Measurements from ENCODE around the gene KLKB1. TPM values are rescaled to one million over a fixed set of nuclear protein-coding genes. Genes with fewer than 3 reads are reported as not detected.
"Not testable (repeated sequence)": the region's sequence is repeated elsewhere in the genome, so short reads cannot be mapped to it uniquely, and the experiment has no call there.

The KLKB1 gene
- polyA plus RNA-seq, 4 donors, result 1.0 to 2.8 (median 2.3) TPM

DNA sequence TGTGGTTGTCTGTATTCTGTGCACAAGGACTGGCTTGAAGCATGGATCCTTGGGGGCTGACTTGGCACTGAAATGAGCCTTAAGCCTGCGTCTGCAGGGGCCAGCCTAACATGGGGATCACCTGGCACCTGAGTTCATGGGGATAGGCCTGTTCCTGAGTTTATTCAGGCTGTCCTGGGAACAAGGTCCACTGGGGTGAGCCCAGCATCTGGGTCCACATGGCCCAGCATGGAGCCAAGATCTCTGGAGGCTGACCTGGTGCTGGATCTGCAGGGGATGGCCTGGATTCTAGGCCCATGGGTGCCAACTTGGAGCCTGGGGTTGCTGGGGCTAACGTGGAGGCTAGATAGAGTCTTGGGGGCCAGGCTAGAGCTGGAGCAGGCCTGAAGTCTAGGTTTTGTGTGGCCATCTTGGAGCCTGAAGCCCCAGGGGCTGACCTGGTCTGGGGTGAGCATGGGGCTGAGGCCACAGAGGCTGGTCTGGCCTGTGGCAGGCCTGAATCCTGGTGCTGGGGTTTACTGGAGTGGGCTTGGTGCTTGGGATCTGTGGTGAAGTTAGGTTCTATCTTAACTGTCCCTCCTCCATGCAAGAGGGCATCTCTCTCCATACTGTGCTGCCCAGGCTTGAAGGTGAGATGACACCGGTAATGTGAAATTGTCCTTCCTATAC, 652 bp upstream of the KLKB1 start:
- DNase-seq (ENCODE audit: low read depth in 4 of 4, low spot score in 2 of 4), result no peak

GRCh38 chr4:186227744-186228513, 622 bp downstream of the KLKB1 start:
- DNase-seq (ENCODE audit: low read depth in 4 of 4, low spot score in 2 of 4), result no peak

GRCh38 chr4:186228514-186228894, 1.2 kb downstream of the KLKB1 start:
- no peak for DNase-seq (ENCODE audit: low read depth in 4 of 4, low spot score in 2 of 4)

DNA sequence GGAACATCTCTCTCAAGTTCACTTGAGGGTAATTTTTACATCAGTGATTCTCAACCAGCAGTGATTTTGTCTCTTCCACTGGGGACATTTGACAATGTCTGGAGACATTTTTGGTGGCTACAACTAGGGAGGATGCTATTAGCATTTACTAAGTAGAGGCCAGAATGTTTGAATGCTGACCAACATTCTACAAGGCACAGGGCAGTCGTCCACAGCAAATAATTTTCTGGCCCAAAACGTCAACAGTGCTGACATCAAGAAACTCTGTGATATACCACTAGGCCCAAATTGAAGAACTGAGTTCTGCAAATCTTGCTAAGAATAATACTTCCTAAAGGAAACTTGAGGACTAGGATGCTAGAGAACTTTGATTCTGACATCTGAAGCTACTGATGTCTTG, 7.1 kb downstream of the KLKB1 start:
- no peak for DNase-seq (ENCODE audit: low read depth in 4 of 4, low spot score in 2 of 4)

DNA sequence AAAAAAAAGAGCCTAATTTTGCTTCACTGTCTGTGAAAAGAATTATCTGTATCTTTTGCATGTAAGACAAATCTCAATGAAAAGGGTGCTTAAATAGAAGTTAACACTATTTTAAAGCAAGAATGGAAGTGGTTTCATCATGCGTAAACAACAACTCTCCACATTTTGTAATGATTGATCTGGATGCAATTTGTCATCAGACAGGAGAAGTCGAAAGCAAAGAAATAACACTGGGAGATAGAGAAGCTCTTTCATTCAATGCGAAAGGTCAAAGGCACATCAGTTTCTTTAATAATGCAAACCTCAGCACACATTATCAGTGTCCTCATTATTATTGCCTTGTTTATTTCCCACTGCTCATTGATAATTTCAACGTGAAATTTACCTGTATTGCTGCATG, 8.8 kb downstream of the KLKB1 start:
- no peak for DNase-seq (ENCODE audit: low read depth in 4 of 4, low spot score in 2 of 4)

GRCh38 chr4:186240452-186240847, 13.1 kb downstream of the KLKB1 start:
- DNase-seq (ENCODE audit: low read depth in 4 of 4, low spot score in 2 of 4), result no peak

DNA sequence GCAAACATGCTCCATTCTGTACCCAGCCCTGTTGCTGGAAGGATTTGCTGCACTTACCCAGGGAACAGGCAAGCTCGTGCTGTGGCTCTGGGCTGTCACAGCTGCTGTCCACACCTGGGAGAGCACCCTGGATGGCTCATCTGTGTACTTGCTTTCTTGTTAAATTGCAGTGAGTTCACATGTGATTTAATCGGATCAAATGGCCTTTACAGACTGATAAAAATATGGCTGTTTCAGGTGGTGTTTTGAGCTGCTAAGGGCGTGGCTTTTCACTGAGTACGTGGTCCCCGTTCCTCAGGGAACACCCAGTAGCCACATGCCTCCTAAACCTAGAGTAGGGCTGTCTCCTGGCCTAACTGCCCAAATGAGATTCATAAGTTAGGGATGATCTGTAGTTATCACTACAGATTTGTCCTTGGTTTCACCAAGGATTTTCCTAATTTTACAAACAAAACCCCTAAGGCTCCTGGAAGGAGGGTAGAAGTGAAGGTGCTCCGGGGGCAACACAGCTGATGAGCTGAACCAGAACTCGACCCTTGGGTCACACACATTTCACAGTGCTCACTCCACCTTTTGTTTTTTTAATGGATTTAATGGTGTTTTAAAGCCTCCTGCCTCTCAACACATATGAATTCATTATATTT, 13.7 kb downstream of the KLKB1 start:
- no peak for DNase-seq (ENCODE audit: low read depth in 4 of 4, low spot score in 2 of 4)

- no peak for DNase-seq (ENCODE audit: low read depth in 4 of 4, low spot score in 2 of 4)
Measured at GRCh38 chr4:186241616-186242015, 14.3 kb downstream of the KLKB1 start.

DNA sequence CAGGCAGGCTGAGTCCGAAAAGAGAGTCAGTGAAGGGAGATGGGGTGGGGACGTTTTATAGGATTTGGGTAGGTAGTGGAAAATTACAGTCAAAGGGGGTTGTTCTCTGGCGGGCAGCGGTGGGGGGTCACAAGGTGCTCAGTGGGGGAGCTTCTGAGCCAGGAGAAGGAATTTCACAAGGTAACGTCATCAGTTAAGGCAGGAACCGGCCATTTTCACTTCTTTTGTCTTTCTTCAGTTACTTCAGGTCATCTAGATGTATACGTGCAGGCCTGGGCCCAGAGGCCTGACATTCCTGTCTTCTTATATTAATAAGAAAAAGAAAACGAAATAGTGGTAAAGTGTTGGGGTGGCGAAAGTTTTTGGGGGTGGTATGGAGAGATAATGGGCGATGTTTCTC, 14.7 kb downstream of the KLKB1 start:
- DNase-seq (ENCODE audit: low read depth in 4 of 4, low spot score in 2 of 4), result not testable (repeated sequence)

- DNase-seq (ENCODE audit: low read depth in 4 of 4, low spot score in 2 of 4), result no peak
Measured at GRCh38 chr4:186243331-186243730, 16.0 kb downstream of the KLKB1 start.

GRCh38 chr4:186244835-186245234, 17.5 kb downstream of the KLKB1 start:
- no peak for DNase-seq (ENCODE audit: low read depth in 4 of 4, low spot score in 2 of 4)

DNA sequence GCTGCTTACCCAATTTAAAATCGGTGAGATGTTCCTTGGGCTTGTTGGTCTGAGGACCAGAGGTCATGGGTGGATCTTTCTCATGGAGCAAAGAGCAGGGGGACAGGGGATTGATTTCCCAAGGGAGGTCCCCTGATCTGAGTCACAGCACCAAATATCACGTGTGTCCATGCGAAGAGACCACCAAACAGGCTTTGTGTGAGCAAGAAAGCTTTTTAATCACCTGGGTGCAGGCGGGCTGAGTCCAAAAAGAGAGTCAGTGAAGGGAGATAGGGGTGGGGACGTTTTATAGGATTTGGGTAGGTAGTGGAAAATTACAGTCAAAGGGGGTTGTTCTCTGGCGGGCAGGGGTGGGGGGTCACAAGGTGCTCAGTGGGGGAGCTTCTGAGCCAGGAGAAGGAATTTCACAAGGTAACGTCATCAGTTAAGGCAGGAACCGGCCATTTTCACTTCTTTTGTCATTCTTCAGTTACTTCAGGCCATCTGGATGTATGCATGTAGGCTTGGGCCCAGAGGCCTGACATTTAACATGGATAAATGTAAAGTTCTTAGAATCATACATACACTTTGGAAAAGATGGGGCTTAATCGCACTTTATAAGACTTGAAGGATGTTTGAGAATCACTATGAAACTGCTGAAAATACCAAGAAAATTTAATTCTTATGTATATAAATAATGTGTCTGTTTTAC, 19.9 kb downstream of the KLKB1 start:
- DNase-seq (ENCODE audit: low read depth in 4 of 4, low spot score in 2 of 4), result not testable (repeated sequence)

GRCh38 chr4:186248643-186249042, 21.3 kb downstream of the KLKB1 start:
- DNase-seq (ENCODE audit: low read depth in 4 of 4, low spot score in 2 of 4), result no peak

- no peak for DNase-seq (ENCODE audit: low read depth in 4 of 4, low spot score in 2 of 4)
Measured at GRCh38 chr4:186249785-186250754, 22.8 kb downstream of the KLKB1 start.

DNA sequence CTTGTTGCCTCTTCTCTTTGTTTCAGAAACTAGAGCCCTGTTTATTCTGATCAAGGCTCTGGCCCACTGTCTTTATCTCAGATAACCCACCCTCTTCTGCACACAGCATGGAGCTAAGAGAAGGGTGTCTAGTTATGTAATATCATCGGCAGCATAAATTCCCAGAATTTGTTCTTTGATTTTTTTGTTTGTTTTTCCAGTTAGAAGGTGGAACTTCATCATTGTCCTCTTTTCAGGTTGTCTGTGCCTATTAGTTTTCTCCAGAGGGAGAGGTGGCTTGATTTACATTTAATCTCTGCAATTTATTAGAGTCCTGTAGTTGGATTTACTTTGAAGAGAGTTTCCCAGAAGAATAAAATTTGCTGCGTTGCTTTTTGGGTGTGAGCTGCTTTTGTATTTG, 23.5 kb downstream of the KLKB1 start:
- no peak for DNase-seq (ENCODE audit: low read depth in 4 of 4, low spot score in 2 of 4)

DNA sequence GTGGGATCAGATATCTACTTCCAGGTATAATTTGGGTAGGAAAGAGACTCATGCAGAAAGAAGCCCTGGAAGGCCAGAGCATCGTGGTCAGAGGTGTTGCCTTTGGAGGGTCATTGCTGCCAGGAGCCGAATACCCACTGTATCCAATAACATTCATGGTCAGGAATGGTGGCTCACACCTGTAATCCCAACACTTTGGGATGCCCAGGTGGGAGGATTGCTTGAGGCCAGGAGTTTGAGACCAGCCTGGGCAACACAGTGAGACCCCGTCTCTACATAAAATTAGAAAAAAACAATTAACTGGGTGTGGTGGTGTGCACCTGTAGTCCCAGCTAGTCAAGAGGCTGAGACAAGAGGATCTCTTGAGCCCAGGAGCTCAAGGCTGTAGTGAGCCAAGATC, 27.8 kb downstream of the KLKB1 start:
- DNase-seq (ENCODE audit: low read depth in 4 of 4, low spot score in 2 of 4), result no peak

- no peak for DNase-seq (ENCODE audit: low read depth in 4 of 4, low spot score in 2 of 4)
Measured at GRCh38 chr4:186258216-186258811, 31.0 kb downstream of the KLKB1 start.

DNA sequence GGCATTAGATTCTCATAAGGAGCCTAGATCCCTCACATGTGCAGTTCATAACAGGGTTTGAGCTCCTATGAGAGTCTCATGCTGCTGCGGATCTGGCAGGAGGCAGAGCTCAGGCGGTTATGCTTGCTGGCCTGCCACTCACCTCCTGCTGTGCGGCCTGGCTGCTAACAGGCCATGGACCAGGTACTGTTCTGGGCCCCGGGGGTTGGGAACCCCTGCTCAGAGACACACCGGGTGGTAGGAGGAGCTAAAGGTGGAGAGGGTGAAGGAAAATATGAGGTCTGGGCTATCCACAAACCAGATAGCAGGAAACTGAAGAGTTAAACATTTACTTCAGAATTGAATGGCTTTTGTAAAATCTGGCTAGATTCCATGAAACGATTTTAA, 32.8 kb downstream of the KLKB1 start:
- DNase-seq (ENCODE audit: low read depth in 4 of 4, low spot score in 2 of 4), result no peak

GRCh38 chr4:186260504-186261448, 33.5 kb downstream of the KLKB1 start:
- no peak for DNase-seq (ENCODE audit: low read depth in 4 of 4, low spot score in 2 of 4)

Data from left renal cortex interstitium (tissue), 4 donors.